Spleen (tissue), 11 donors: Measurements from ENCODE around the gene SF3B4. TPM values are rescaled to one million over a fixed set of nuclear protein-coding genes. Genes with fewer than 3 reads are reported as not detected.
"Not testable (repeated sequence)": the region's sequence is repeated elsewhere in the genome, so short reads cannot be mapped to it uniquely, and the experiment has no call there.

Experiments used
- DNase-seq: peaks from one replicate; pipeline ENCODE4 v3.0.0-alpha.2; 2020
- H3K27ac ChIP-seq, 8 donors: fragments of 200-600 bp; sonication (generic) in 7 of 8; 1 replicate in 4 of 8; 2 replicates in 4 of 8; pipeline versions ENCODE4 v1.5.0 to v1.8.0; 2016 to 2021; ENCODE audit warnings: inconsistent platforms in 4 of 8, mild to moderate bottlenecking in 4 of 8, moderate library complexity in 1 of 8
- H3K27me3 ChIP-seq, 7 donors: fragments of 200-600 bp; sonication (generic) in 6 of 7; replicated peaks in 1 of 7; 1 replicate in 4 of 7; 2 replicates in 3 of 7; pipeline versions ENCODE4 v1.5.0 to v1.8.0; 2016 to 2021; ENCODE audit warnings: inconsistent platforms in 3 of 7, mild to moderate bottlenecking in 1 of 7
- H3K36me3 ChIP-seq, 6 donors: fragments of 200-600 bp; sonication (generic) in 5 of 6; 1 replicate in 4 of 6; 2 replicates in 2 of 6; pipeline versions ENCODE4 v1.5.0 to v1.8.0; 2016 to 2021; ENCODE audit warnings: inconsistent platforms in 2 of 6
- H3K4me1 ChIP-seq, 6 donors: fragments of 200-600 bp; sonication (generic) in 5 of 6; 1 replicate in 3 of 6; 2 replicates in 3 of 6; pipeline versions ENCODE4 v1.5.0 to v1.8.0; 2016 to 2021; ENCODE audit warnings: inconsistent platforms in 3 of 6
- H3K4me3 ChIP-seq, 8 donors: fragments of 200-600 bp; sonication (generic) in 7 of 8; 1 replicate in 4 of 8; 2 replicates in 4 of 8; pipeline versions ENCODE4 v1.5.0 to v1.8.0; 2016 to 2021; ENCODE audit warnings: inconsistent platforms in 4 of 8, mild to moderate bottlenecking in 4 of 8, moderate library complexity in 2 of 8
- H3K9me3 ChIP-seq, 8 donors: fragments of 200-600 bp; sonication (generic) in 7 of 8; 1 replicate in 4 of 8; 2 replicates in 4 of 8; pipeline versions ENCODE4 v1.5.0 to v1.8.0; 2016 to 2021; ENCODE audit warnings: inconsistent platforms in 4 of 8
- CTCF ChIP-seq, 11 experiments: fragments of 200-600 bp in 7 of 11; fragments of 450-650 bp in 4 of 11; sonication (generic) in 4 of 11; IDR thresholded peaks in 8 of 11; conservative IDR thresholded peaks in 3 of 11; 1 replicate in 7 of 11; 2 replicates in 4 of 11; pipeline versions ENCODE4 v1.4.0 to v1.8.0; 2016 to 2021; ENCODE audit warnings: antibody characterized with exemption in 11 of 11, inconsistent platforms in 4 of 11, mild to moderate bottlenecking in 1 of 11
- POLR2A ChIP-seq, 3 donors: fragments of 450-650 bp; IDR thresholded peaks; one replicate each; pipeline ENCODE4 v1.5.1; 2017; ENCODE audit warnings: antibody characterized with exemption in 3 of 3, mild to moderate bottlenecking in 1 of 3
- POLR2AphosphoS5 ChIP-seq, 3 donors: sonication (generic); formaldehyde crosslinking; IDR thresholded peaks; one replicate each; pipeline ENCODE4 v1.5.1; 2017; ENCODE audit warnings: antibody characterized with exemption in 3 of 3
- WGBS, 5 donors: extraction: QIAGEN DNeasy Blood & Tissue Kit in 3 of 5; methylation state at CpG; one replicate each; pipeline versions ENCODE4 v1.1.5 to v1.1.7; 2013 to 2018; 5-methylcytosine and 5-hydroxymethylcytosine counted together
- intact Hi-C: fragments of 100-400 bp; cut with DNase I; formaldehyde crosslinking; loops from one replicate; pipeline ENCODE4 v1.15.0; 2023; ENCODE audit warnings: low total_unique reads
- polyA plus RNA-seq, 3 donors: library from polyadenylated mRNA; stranded (reverse); fragments of 200-250 nt; gene quantifications; one replicate each; pipeline ENCODE4 v1.2.1, GENCODE V29; 2013
- total RNA-seq, 7 donors: library from RNA; depleted of rRNA in 3 of 7; stranded (reverse); fragments of >200 nt in 3 of 7; fragmentation: NEBNext Ultra II Directional in 4 of 7; extraction: Animal tissue kit (Norgen Biotek cat#: 25700) in 4 of 7; gene quantifications; one replicate each; pipeline versions ENCODE4 v1.1.0 to v1.2.1, GENCODE V29; 2016 to 2021
- donor health status: healthy with polysubstance abuse.
- donor health status: DM: no; HTN: no; CAD: no; lungs with moderate emphysema.
- donor health status: DM: no; HTN: no; CAD: no.
- donor health status: Bipolar disorder and iron deficiency.
- donor health status: healthy.
- donor health status: DM: no; HTN: no; CAD: no.
- donor health status: DM: yes; HTN: yes; CAD: no.

Gene SF3B4
- total and polyA plus RNA-seq, 10 donors = 17.6 to 43.8 (median 28.5) TPM

GRCh38 chr1:149963358-149963757 is 35.8 kb upstream of the SF3B4 start:
- no peak for DNase-seq
- Histone ChIP-seq H3K36me3 (peaks cover 0 to 60% (median 35%) of the 10 kb centered on the region in 6 donors), H3K9me3 (no peaks in the 10 kb centered on the region), H3K4me1 (peaks cover 8 to 20% (median 11%) of the 10 kb centered on the region in 6 donors), H3K4me3 (no peak overlapping the region), H3K27ac (peak overlapping the region in 2 of 8 donors; percentile 41 to 64), H3K27me3 (no peaks in the 10 kb centered on the region)
- intact Hi-C loops = no loop called here
- 70 to 81% (median 71%) methylated on average over 3 of the region's 3 CpGs for WGBS, 5 donors
- no peak for TF ChIP-seq POLR2A (IDR thresholded peaks at IDR 0.05)
- TF ChIP-seq CTCF (IDR thresholded peaks at IDR 0.05 in 8 of 11, conservative IDR thresholded peaks at IDR 0.05 in 3 of 11) = no peak
- TF ChIP-seq POLR2AphosphoS5 (IDR thresholded peaks at IDR 0.05) = no peak

- no peak overlapping the region for H3K4me3 ChIP-seq
- no peaks in the 10 kb centered on the region for H3K27me3 ChIP-seq
- H3K27ac ChIP-seq = peak overlapping the region in 5 of 8 donors; percentile 30 to 64 (median 41)
- H3K9me3 ChIP-seq = no peaks in the 10 kb centered on the region
- H3K4me1 ChIP-seq = peaks cover 8 to 20% (median 11%) of the 10 kb centered on the region in 6 donors
- peaks cover 0 to 64% (median 38%) of the 10 kb centered on the region in 6 donors for H3K36me3 ChIP-seq
- TF ChIP-seq CTCF (IDR thresholded peaks at IDR 0.05 in 8 of 11, conservative IDR thresholded peaks at IDR 0.05 in 3 of 11) (no peak), POLR2AphosphoS5 (IDR thresholded peaks at IDR 0.05) (no peak), POLR2A (IDR thresholded peaks at IDR 0.05) (no peak)
- 61 to 90% (median 77%) methylated on average over 2 of the region's 2 CpGs for WGBS, 5 donors
- intact Hi-C loops = no loop called here
- DNase-seq = no peak
Observed at GRCh38 chr1:149962736-149963135, 35.1 kb upstream of the SF3B4 start.

GRCh38 chr1:149962039-149962647 is 34.5 kb upstream of the SF3B4 start:
- no peak for TF ChIP-seq POLR2AphosphoS5 (IDR thresholded peaks at IDR 0.05)
- TF ChIP-seq CTCF (IDR thresholded peaks at IDR 0.05 in 8 of 11, conservative IDR thresholded peaks at IDR 0.05 in 3 of 11) = peak; percentile 51 to 90 (median 80)
- H3K4me1 ChIP-seq = peaks cover 8 to 20% (median 11%) of the 10 kb centered on the region in 6 donors
- H3K27ac ChIP-seq = peak overlapping the region in 5 of 8 donors; percentile 30 to 64 (median 41)
- no peak overlapping the region for H3K4me3 ChIP-seq
- H3K36me3 ChIP-seq = peaks cover 0 to 64% (median 39%) of the 10 kb centered on the region in 6 donors
- intact Hi-C loops = no loop called here
- WGBS, 5 donors = 9 to 30% (median 18%) methylated on average over 3 of the region's 3 CpGs
- H3K27me3 ChIP-seq = no peaks in the 10 kb centered on the region
- no peak for DNase-seq
- H3K9me3 ChIP-seq = no peaks in the 10 kb centered on the region

- not testable (repeated sequence) for H3K9me3 ChIP-seq, H3K27ac ChIP-seq, H3K27me3 ChIP-seq, H3K4me3 ChIP-seq, DNase-seq
- H3K36me3 ChIP-seq = peaks cover 0 to 42% (median 16%) of the 10 kb centered on the region in 6 donors
- 93 to 97% (median 96%) methylated on average over 14 of the region's 14 CpGs for whole genome bisulfite sequencing, 5 donors
- peaks cover 8 to 10% (median 9%) of the 10 kb centered on the region in 6 donors for H3K4me1 ChIP-seq
- intact Hi-C loops = loop anchor here (5.0 to 10.0 kb wide), 3 partner anchors 60 to 227 kb away; no protein-coding TSS in a partner anchor
Observed at GRCh38 chr1:149957548-149957947, 29.9 kb upstream of the SF3B4 start.
